ENCODE results near the gene MYBBP1A.

GRCh38 chr17:4543557-4544026 is 11.6 kb downstream of the MYBBP1A start:
- no peak for TF ChIP-seq CTCF (IDR thresholded peaks at IDR 0.05)
- TF ChIP-seq POLR2AphosphoS5 (IDR thresholded peaks at IDR 0.05; ENCODE audit: insufficient read depth in 1 of 2, low read depth in 1 of 2), result no peak
- no peak for TF ChIP-seq POLR2A (IDR thresholded peaks at IDR 0.05)
